ENCODE data around the gene SUSD1.

The SUSD1 gene

DNA sequence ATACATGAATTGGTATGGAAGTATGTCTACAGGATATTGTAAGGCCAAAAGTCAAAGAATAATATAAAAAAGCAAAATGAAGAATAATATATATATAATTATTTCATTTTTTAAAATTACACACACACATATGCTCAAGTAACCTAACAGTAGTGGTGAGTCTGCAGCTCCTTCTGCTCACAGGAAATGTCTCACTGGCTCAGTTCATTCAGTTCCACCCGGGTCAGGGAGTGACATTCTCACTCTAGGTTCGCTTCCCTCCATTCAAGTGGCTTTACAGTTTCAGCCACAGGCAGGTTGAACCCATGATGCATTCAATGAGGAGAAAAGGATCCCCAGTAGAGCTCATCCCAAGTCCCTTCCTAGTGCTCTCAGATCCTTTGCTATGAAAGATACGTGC, 90.8 kb downstream of the SUSD1 start:
- TF ChIP-seq, protein P1, sequence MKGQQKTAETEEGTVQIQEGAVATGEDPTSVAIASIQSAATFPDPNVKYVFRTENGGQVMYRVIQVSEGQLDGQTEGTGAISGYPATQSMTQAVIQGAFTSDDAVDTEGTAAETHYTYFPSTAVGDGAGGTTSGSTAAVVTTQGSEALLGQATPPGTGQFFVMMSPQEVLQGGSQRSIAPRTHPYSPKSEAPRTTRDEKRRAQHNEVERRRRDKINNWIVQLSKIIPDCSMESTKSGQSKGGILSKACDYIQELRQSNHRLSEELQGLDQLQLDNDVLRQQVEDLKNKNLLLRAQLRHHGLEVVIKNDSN (IDR thresholded peaks at IDR 0.05): no peak
- TF ChIP-seq, protein P2, sequence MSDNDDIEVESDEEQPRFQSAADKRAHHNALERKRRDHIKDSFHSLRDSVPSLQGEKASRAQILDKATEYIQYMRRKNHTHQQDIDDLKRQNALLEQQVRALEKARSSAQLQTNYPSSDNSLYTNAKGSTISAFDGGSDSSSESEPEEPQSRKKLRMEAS (IDR thresholded peaks at IDR 0.05): no peak
- TF ChIP-seq FOXM1 (IDR thresholded peaks at IDR 0.05; ENCODE audit: borderline replicate concordance, low read depth): no peak
- no peak for TF ChIP-seq EGR1 (IDR thresholded peaks at IDR 0.05)
- TF ChIP-seq EP300 (IDR thresholded peaks at IDR 0.05; ENCODE audit: borderline replicate concordance): no peak
- TF ChIP-seq ZBTB7A (IDR thresholded peaks at IDR 0.05; ENCODE audit: low read depth): no peak
- TF ChIP-seq CREB1 (IDR thresholded peaks at IDR 0.05; ENCODE audit: low read depth): no peak
- TF ChIP-seq TEAD4 (IDR thresholded peaks at IDR 0.05): no peak
- no peak for TF ChIP-seq CEBPB (IDR thresholded peaks at IDR 0.05)
- TF ChIP-seq YY1 (IDR thresholded peaks at IDR 0.05; ENCODE audit: low read depth): no peak

DNA sequence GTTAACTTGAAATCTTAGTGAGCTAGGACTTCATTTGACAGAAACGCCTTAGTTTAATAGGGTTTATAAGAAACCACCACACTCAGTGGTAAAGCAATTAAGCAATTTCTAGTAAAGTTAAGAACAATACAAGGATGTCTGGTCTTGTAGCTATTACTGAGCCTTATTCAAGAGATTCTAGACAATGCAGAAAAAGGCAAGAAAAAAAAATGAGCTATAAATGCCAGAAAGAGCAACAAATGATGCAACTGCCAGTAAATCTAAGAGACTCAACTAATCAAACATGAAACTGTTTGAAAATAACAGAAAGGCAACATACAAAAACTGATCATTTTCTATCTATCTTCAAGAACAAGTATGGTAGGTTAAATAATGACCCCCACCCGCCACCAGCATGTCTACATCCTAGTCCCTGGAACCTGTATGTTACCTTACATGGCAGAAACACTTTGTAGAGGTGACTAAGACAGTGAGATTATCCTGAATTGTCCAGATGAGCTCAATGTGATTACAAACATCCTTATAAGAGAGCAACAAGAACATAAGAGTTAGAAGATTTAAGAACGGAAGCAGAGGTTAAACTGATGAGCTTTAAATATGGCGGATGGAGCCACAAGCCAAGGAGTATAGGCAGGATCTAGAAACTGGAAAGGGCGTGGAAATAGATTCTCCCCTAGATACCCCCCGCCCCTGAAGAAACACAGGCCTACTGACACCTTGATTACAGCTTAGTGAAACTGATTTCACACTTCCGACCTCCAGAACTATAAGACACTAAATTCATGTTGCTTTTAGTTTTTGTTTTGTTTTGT, 93.0 kb downstream of the SUSD1 start:
- TF ChIP-seq NFIC (IDR thresholded peaks at IDR 0.05) (no peak), CEBPB (IDR thresholded peaks at IDR 0.05) (no peak), EP300 (IDR thresholded peaks at IDR 0.05; ENCODE audit: borderline replicate concordance) (no peak), YY1 (IDR thresholded peaks at IDR 0.05; ENCODE audit: low read depth) (no peak), FOXM1 (IDR thresholded peaks at IDR 0.05; ENCODE audit: borderline replicate concordance, low read depth) (no peak), CREB1 (IDR thresholded peaks at IDR 0.05; ENCODE audit: low read depth) (no peak), ZBTB7A (IDR thresholded peaks at IDR 0.05; ENCODE audit: low read depth) (no peak), TEAD4 (IDR thresholded peaks at IDR 0.05) (no peak), TCF12 (IDR thresholded peaks at IDR 0.05; ENCODE audit: low read depth) (no peak), TAF1 (IDR thresholded peaks at IDR 0.05; ENCODE audit: low read depth) (no peak), RAD21 (IDR thresholded peaks at IDR 0.05; ENCODE audit: low read depth) (no peak)
- TF ChIP-seq, protein P2 (IDR thresholded peaks at IDR 0.05): no peak
- TF ChIP-seq, protein P1 (IDR thresholded peaks at IDR 0.05): no peak
- TF ChIP-seq, protein P3, sequence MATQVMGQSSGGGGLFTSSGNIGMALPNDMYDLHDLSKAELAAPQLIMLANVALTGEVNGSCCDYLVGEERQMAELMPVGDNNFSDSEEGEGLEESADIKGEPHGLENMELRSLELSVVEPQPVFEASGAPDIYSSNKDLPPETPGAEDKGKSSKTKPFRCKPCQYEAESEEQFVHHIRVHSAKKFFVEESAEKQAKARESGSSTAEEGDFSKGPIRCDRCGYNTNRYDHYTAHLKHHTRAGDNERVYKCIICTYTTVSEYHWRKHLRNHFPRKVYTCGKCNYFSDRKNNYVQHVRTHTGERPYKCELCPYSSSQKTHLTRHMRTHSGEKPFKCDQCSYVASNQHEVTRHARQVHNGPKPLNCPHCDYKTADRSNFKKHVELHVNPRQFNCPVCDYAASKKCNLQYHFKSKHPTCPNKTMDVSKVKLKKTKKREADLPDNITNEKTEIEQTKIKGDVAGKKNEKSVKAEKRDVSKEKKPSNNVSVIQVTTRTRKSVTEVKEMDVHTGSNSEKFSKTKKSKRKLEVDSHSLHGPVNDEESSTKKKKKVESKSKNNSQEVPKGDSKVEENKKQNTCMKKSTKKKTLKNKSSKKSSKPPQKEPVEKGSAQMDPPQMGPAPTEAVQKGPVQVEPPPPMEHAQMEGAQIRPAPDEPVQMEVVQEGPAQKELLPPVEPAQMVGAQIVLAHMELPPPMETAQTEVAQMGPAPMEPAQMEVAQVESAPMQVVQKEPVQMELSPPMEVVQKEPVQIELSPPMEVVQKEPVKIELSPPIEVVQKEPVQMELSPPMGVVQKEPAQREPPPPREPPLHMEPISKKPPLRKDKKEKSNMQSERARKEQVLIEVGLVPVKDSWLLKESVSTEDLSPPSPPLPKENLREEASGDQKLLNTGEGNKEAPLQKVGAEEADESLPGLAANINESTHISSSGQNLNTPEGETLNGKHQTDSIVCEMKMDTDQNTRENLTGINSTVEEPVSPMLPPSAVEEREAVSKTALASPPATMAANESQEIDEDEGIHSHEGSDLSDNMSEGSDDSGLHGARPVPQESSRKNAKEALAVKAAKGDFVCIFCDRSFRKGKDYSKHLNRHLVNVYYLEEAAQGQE (IDR thresholded peaks at IDR 0.05; ENCODE audit: low read depth): no peak

DNA sequence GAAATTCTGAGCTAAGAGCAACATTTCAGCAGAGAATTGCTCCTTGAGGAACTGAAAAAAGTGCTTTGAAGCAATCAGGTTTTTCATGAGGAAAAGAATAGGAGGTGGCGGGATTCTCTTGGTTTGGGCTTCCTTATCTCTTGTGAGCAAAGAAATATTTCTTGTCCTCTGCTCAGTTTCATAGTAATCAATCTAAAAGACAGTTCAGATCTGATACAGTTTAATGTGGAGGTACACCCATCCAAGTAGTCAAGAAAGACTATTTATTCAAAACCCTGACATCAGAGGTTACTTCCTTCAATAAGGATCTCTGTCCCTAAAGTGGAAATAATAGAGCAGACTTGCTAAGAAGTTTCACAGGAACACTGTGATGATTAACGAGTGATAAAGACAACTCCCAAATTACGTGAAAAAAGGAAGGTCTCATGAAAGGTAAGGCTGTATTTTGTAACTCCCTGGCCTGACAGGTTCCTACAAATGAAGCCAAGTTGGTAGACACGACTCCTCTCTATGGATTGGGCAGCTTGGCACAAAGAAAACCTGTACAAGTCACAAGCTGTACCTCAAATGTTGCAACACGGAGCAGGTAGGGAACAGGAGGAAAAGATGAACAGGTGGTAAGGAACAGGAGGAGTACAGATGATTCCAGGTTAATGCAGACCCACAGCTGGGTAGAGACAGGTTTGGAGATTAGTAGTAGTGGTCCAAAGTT, 94.1 kb downstream of the SUSD1 start:
- TF ChIP-seq EGR1 (IDR thresholded peaks at IDR 0.05) (no peak), CEBPB (IDR thresholded peaks at IDR 0.05) (no peak), YY1 (IDR thresholded peaks at IDR 0.05; ENCODE audit: low read depth) (no peak), FOXM1 (IDR thresholded peaks at IDR 0.05; ENCODE audit: borderline replicate concordance, low read depth) (no peak), TAF1 (IDR thresholded peaks at IDR 0.05; ENCODE audit: low read depth) (no peak)

DNA sequence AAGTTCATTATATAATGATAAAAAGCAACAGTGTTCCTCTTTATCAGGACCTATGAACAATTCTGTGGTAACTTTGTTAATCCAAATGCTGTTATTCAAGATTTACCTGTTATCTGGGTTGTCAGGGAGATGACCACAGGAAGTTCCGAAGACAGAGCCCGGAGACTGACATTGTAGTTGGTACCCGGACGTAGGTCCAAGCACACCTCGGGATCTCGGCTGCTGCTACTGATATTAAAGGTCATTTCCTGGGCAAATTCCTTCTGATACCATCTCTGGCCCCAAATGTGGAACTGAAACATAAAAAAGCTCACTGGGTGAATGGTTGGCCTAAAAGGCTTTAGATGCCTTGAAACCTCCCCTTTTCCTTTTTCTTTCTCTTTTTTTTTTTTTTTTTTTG, 96.7 kb downstream of the SUSD1 start:
- TF ChIP-seq, protein P2 (IDR thresholded peaks at IDR 0.05): no peak
- TF ChIP-seq, protein P3 (IDR thresholded peaks at IDR 0.05; ENCODE audit: low read depth): no peak
- no peak for TF ChIP-seq TCF12 (IDR thresholded peaks at IDR 0.05; ENCODE audit: low read depth)

- TF ChIP-seq EGR1 (IDR thresholded peaks at IDR 0.05) (no peak), TEAD4 (IDR thresholded peaks at IDR 0.05) (no peak), RAD21 (IDR thresholded peaks at IDR 0.05; ENCODE audit: low read depth) (no peak), EP300 (IDR thresholded peaks at IDR 0.05; ENCODE audit: borderline replicate concordance) (no peak), ZBTB7A (IDR thresholded peaks at IDR 0.05; ENCODE audit: low read depth) (no peak), NFIC (IDR thresholded peaks at IDR 0.05) (no peak)
Observed at GRCh38 chr9:112076814-112077213, 98.3 kb downstream of the SUSD1 start.

DNA sequence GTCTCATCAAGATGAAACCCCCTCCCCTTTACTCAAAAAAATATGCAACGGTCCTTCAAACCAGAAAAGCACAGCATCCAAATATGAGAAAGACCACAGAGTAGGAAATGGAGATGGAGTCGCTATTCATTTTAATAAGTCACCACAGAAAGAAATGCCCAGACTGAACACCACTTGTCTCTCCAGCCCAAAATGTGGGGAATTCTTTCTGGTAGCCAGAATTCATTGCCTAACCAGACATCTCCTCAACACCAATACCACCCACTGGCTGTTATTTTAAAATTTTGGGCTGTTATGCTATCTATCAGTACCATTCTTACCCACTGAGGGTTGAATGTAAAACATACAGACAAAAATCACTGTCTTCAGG, 100.1 kb downstream of the SUSD1 start:
- TF ChIP-seq NFIC (IDR thresholded peaks at IDR 0.05) (no peak), RAD21 (IDR thresholded peaks at IDR 0.05; ENCODE audit: low read depth) (no peak), YY1 (IDR thresholded peaks at IDR 0.05; ENCODE audit: low read depth) (no peak), TCF12 (IDR thresholded peaks at IDR 0.05; ENCODE audit: low read depth) (no peak), TEAD4 (IDR thresholded peaks at IDR 0.05) (no peak), EP300 (IDR thresholded peaks at IDR 0.05; ENCODE audit: borderline replicate concordance) (no peak), CREB1 (IDR thresholded peaks at IDR 0.05; ENCODE audit: low read depth) (no peak), CEBPB (IDR thresholded peaks at IDR 0.05) (no peak), FOXM1 (IDR thresholded peaks at IDR 0.05; ENCODE audit: borderline replicate concordance, low read depth) (no peak), ZBTB7A (IDR thresholded peaks at IDR 0.05; ENCODE audit: low read depth) (no peak), TAF1 (IDR thresholded peaks at IDR 0.05; ENCODE audit: low read depth) (no peak), EGR1 (IDR thresholded peaks at IDR 0.05) (no peak)
- TF ChIP-seq, protein P3 (IDR thresholded peaks at IDR 0.05; ENCODE audit: low read depth): no peak
- TF ChIP-seq, protein P1 (IDR thresholded peaks at IDR 0.05): no peak
- TF ChIP-seq, protein P2 (IDR thresholded peaks at IDR 0.05): no peak
